ENCODE measurements around the gene NBEAL2.

GRCh38 chr3:46965151-46965550 is 14.3 kb upstream of the NBEAL2 start:
- TF ChIP-seq ARNT (IDR thresholded peaks at IDR 0.05): no peak
- TF ChIP-seq FOXK2 (IDR thresholded peaks at IDR 0.05): no peak
- no peak for TF ChIP-seq FOXM1 (IDR thresholded peaks at IDR 0.05; ENCODE audit: borderline replicate concordance)
- no peak for TF ChIP-seq FOXA1 (IDR thresholded peaks at IDR 0.05)
- TF ChIP-seq TARDBP (IDR thresholded peaks at IDR 0.05): no peak
- no peak for TF ChIP-seq BHLHE40 (IDR thresholded peaks at IDR 0.05; ENCODE audit: borderline replicate concordance)
- TF ChIP-seq NFRKB (IDR thresholded peaks at IDR 0.05): no peak
- no peak for TF ChIP-seq SP1 (IDR thresholded peaks at IDR 0.05)
- no peak for TF ChIP-seq ZNF384 (IDR thresholded peaks at IDR 0.05)

Measured in HEK293T (cell line).